ENCODE results near the gene GJB2.

Gene GJB2

GRCh38 chr13:20140487-20140886, 52.3 kb downstream of the GJB2 start:
- Histone ChIP-seq H3K4me3 (IDR thresholded peaks at IDR 0.05; ENCODE audit: insufficient read depth, low read depth, low read length) (no peak overlapping the region), H4K20me1 (ENCODE audit: insufficient read depth) (no peaks in the 10 kb centered on the region), H2AFZ (ENCODE audit: low read depth) (no peak overlapping the region), H3K27me3 (ENCODE audit: insufficient read depth, low read depth) (no peaks in the 10 kb centered on the region), H3K4me1 (ENCODE audit: low read depth, poor library complexity, severe bottlenecking) (no peaks in the 10 kb centered on the region), H3K27ac (no peak overlapping the region), H3K4me2 (no peak overlapping the region), H3K79me2 (ENCODE audit: insufficient read depth, low read depth) (no peaks in the 10 kb centered on the region), H3K36me3 (ENCODE audit: insufficient read depth) (no peaks in the 10 kb centered on the region), H3K9ac (no peak overlapping the region)
- TF ChIP-seq, protein P1, sequence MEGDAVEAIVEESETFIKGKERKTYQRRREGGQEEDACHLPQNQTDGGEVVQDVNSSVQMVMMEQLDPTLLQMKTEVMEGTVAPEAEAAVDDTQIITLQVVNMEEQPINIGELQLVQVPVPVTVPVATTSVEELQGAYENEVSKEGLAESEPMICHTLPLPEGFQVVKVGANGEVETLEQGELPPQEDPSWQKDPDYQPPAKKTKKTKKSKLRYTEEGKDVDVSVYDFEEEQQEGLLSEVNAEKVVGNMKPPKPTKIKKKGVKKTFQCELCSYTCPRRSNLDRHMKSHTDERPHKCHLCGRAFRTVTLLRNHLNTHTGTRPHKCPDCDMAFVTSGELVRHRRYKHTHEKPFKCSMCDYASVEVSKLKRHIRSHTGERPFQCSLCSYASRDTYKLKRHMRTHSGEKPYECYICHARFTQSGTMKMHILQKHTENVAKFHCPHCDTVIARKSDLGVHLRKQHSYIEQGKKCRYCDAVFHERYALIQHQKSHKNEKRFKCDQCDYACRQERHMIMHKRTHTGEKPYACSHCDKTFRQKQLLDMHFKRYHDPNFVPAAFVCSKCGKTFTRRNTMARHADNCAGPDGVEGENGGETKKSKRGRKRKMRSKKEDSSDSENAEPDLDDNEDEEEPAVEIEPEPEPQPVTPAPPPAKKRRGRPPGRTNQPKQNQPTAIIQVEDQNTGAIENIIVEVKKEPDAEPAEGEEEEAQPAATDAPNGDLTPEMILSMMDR (conservative IDR thresholded peaks at IDR 0.05; ENCODE audit: low read depth, low read length), result no peak

GRCh38 chr13:20137875-20138274, 54.9 kb downstream of the GJB2 start:
- Histone ChIP-seq H3K4me2 (no peak overlapping the region), H3K4me3 (IDR thresholded peaks at IDR 0.05; ENCODE audit: insufficient read depth, low read depth, low read length) (no peak overlapping the region), H2AFZ (ENCODE audit: low read depth) (no peak overlapping the region), H3K79me2 (ENCODE audit: insufficient read depth, low read depth) (no peaks in the 10 kb centered on the region), H3K9ac (no peak overlapping the region), H3K4me1 (ENCODE audit: low read depth, poor library complexity, severe bottlenecking) (no peaks in the 10 kb centered on the region), H3K36me3 (ENCODE audit: insufficient read depth) (no peaks in the 10 kb centered on the region), H3K27ac (no peak overlapping the region), H3K27me3 (ENCODE audit: insufficient read depth, low read depth) (no peaks in the 10 kb centered on the region), H4K20me1 (ENCODE audit: insufficient read depth) (no peaks in the 10 kb centered on the region)
- TF ChIP-seq, protein P1 (conservative IDR thresholded peaks at IDR 0.05; ENCODE audit: low read depth, low read length), result no peak
